NOMO-1 treated with dmso at 0.1 percent for 144 hours (cell line): ENCODE data around the gene SLC2A9.

Source experiments
- DNase-seq: peaks from one replicate; lab custom pipeline; 2025; ENCODE audit not compliant: unreplicated experiment; lab: John Stamatoyannopoulos, UW

Gene SLC2A9

GRCh38 chr4:9899306-9900055 is 121.8 kb downstream of the SLC2A9 start:
- no peak for DNase-seq

DNA sequence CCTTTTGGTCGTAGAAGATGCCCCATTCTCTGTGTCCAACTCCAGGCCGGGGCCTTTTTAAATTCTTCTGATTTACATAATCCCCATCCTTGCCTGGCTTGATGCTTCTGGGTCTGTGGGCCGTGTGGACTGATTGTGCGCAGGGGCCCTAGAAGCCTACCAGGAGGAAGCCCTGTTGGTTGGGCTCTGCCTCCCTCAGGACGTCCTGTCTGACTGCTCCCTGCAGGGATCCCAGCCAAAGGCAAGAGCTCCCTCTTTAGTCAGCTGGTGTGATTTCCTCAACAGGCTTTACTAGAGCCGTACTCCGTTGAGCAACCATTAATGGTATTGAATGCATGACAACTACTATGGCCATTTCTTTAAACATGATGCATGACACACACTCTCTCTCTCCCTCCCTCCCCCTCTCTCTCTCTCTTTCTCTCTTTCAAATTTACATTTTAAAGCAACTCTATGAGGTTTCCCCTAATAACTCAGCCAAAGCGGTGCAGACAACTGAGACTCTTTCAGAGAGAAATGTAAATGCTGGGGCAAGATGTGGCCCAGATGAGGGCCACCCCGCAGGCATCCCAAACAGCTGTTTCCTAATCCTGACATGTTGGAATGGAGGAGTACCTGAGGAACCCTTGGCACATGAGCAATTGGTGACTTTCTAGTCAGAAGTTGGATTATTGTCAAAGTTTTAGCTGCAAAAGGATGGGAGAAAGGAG is 122.5 kb downstream of the SLC2A9 start:
- no peak for DNase-seq

- DNase-seq, result no peak
These were observed 126.0 kb downstream of the SLC2A9 start for GRCh38 chr4:9895333-9895705.

- DNase-seq, result peak; percentile 32
These were observed 126.5 kb downstream of the SLC2A9 start for GRCh38 chr4:9894644-9895332.

GRCh38 chr4:9893329-9894108 is 127.8 kb downstream of the SLC2A9 start:
- DNase-seq, result no peak

- DNase-seq, result no peak
These were observed 129.6 kb downstream of the SLC2A9 start for GRCh38 chr4:9891740-9892139.

DNA sequence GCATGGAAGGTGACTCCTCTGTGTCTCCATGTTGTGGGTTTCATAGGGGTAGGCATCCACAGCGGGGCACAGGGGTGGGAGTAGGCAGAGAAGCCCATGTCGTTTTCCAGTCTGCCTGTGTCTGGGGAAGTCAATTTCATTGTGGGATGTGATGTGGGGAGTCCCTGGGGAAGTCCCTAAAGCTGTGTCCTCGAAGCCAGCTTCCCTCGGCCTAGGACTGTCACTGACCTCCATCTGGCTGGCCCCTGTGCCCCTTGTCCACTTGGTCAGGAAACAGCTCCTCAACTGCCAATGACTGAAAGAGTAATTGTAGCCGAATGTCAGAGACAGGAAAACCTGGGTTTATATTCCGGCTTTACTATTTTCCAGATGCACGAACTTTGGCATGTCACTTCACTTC is 130.2 kb downstream of the SLC2A9 start:
- no peak for DNase-seq

DNA sequence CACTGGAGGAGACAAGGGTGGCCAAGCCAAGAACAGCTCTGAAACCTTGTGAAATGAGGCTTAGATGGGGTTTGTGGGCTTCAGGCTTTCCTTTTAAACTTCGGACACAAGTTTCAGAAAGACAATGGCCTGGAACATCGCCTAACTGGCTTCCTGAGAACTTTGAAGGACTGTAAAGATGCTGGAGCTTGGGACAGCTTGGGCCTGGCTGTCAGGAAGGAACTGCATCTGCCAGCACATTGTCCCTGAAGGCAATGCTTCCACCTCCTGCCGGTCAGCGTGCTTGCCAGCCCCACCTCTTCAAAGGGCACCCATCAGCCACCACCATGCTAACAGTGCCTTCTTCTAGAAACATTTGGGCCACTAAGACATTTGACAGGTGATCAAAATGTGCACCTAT is 132.0 kb downstream of the SLC2A9 start:
- DNase-seq, result no peak

DNA sequence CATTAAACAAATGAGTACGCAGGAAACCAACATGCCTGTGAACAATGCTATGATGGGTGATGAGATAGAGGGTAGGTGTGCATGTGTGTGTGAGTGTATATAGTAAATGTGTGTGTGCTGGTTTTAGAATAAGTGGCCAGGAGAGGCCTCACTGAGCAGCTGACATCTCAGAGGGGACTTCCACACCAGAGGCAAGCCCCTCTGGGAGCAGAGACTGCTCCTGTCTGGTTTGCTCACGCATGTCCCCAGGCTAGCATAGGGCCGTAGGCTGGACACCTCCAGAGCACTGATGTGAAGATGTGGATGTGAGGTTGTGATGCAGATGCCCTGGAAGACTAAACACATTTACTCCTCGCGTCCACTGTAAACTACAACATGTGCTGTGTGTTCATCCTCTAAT is 135.3 kb downstream of the SLC2A9 start:
- no peak for DNase-seq

DNA sequence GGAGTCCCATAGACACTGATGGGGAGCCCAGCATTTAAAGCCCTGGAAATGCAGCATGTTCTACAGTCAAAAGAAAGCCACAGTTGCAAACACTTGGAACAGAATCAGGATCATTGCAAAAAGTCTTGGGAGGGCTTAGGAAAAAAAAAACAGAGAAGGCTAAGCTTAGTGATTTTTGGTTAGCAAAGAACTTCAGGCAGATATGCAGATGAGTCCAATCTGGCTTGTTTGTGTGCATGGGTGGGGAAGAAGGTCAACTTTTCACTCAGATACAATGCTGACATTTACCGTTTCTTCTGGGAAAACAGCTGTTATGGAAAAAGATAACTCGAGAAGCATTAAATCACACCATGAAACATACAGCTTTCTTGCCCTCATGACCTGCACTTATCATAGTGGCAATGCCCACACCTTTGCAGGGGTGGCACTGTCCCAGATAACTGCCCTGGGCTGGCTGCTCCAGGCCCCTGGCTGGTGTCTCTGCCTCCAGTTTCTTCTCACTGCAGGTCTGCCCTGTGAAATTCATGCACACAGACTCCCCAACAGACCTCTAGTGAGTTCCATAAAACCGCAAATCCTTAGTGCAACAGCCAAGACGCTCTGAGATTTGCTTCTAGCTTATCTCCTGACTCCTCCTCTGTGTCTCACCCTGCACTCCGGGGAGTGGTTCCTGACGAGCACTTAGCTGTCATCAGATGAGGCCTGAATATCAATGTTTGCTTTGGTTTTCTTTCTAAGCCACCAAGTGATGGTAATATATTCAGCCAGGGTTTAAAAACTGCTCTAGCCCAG is 140.7 kb downstream of the SLC2A9 start:
- no peak for DNase-seq

GRCh38 chr4:9877123-9877522 is 144.2 kb downstream of the SLC2A9 start:
- no peak for DNase-seq

- DNase-seq, result peak; percentile 34
These were observed 145.8 kb downstream of the SLC2A9 start for GRCh38 chr4:9875516-9875915.

DNA sequence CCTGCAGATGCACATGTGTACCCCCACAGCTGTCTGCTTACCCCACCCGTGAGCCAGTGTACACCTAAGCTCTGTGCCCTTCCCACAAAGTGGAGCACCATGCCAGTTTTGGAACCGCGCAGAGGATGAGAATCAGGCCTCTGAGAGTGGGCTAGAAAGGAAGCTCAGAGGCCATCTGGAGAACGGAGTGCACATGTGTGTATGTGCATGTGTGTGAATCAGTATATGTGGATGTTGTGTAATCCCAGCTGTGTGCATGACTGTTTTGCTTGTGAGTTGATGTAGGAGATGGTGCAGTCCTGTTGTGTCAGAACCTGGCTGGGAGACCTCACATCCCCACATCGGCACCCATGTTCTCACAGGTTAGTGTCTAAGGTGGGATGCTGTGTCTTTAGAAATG is 146.9 kb downstream of the SLC2A9 start:
- DNase-seq, result no peak

DNA sequence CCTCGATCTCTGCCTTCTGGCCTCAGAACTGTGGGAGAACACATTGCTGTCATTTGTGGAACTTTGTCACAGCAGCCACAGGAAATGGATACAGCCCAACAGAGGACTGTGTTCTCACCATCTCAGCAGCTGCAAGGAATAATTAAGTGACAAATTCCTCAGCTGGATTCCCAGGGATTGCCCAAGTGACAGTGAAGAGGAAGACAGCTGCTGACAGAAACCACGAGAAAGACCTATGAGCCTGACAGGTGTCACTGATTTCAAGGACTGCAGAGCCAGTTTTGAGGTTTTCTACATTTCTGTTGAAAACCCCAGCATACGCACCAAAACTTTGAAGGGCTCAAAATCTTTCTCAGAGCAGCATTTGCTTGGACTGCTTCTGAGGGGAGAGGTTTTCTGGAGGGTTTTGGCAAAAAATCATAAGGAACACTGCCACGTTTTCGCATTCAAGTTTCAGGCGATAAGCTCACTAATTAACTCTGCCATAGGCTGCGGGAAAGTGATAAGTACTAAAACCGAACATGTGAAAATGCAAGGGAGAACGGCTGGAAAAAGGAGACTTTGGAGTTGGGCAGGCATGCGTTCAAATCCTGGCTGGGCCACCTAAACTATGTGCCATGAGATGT is 151.0 kb downstream of the SLC2A9 start:
- no peak for DNase-seq

DNA sequence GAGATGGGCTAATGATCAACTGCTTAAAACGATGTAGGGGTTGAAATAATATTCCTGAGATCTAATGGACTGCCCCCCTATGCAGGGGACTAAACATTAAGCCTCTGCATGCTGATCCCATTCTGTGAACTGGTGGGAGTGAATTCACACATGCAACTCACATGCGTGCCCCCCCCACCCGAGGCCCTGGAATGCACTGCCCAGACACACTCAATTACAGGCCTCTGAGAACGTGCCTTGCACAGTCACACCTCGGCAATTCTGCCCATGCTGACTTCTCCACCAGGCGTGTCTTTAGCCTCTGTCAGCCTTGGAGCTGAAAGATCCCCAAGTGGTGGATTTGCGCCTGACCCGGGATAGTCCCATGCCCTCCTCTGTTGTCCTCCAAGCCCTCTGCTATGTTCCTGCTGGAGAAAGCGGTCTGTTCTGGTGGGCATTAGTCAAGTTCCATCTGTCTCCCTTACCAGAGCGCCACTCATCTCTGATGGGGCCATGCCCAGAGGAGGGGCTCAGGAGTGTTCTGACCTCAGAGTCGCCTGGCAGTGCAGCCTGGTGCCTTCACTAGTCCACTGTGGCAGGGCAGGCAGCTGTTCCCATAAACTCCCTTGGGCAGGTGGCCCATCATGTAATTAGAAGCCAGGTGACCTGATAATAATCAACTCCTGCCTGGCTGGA is 153.4 kb downstream of the SLC2A9 start:
- DNase-seq, result no peak

- no peak for DNase-seq
These were observed 154.4 kb downstream of the SLC2A9 start for GRCh38 chr4:9866931-9867330.

DNA sequence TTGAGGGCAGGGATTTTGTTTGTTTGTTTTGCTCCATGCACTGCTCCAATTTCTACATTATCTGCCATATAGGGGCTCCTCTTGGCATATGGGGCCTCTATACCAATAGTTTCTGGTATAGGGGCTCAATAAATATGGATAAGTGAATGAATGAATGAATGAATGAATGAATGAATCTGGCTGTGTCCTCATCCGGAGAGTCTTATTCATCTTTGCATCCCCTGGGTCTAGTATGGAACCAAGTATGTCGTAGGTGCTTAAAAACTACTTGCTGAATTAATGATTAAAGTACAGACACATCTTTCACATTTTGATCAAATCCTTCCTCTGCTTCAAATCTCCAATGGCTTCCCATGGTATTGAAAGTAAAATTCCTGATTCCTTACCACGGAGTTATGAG is 159.7 kb downstream of the SLC2A9 start:
- no peak for DNase-seq

GRCh38 chr4:9859810-9860209 is 161.5 kb downstream of the SLC2A9 start:
- no peak for DNase-seq

GRCh38 chr4:9849538-9849920 is 171.8 kb downstream of the SLC2A9 start:
- no peak for DNase-seq
